GM18868 (cell line): ENCODE data around the gene CDK14.

Source experiments
- ATAC-seq: cut with Tn5 transposase; IDR thresholded peaks from one replicate; pipeline ENCODE4 v1.9.1; 2021; ENCODE audit warnings: mild to moderate bottlenecking, moderate library complexity; ENCODE audit not compliant: unreplicated experiment

The CDK14 gene

GRCh38 chr7:90933984-90934383 is 337.9 kb downstream of the CDK14 start:
- no peak for ATAC-seq

- no peak for ATAC-seq
Measured at GRCh38 chr7:90938371-90938770, 342.2 kb downstream of the CDK14 start.

- no peak for ATAC-seq
Measured at GRCh38 chr7:90939666-90940065, 343.5 kb downstream of the CDK14 start.

- no peak for ATAC-seq
Measured at GRCh38 chr7:90944021-90944420, 347.9 kb downstream of the CDK14 start.

GRCh38 chr7:90945104-90945787 is 349.1 kb downstream of the CDK14 start:
- ATAC-seq: no peak

- ATAC-seq: no peak
Measured at GRCh38 chr7:90946730-90947501, 350.8 kb downstream of the CDK14 start.

- no peak for ATAC-seq
Measured at GRCh38 chr7:90948085-90948484, 352.0 kb downstream of the CDK14 start.

GRCh38 chr7:90951229-90951628 is 355.1 kb downstream of the CDK14 start:
- ATAC-seq: no peak

- ATAC-seq: no peak
Measured at GRCh38 chr7:90951986-90952954, 356.1 kb downstream of the CDK14 start.

GRCh38 chr7:90955641-90956207 is 359.6 kb downstream of the CDK14 start:
- no peak for ATAC-seq

GRCh38 chr7:90957883-90958282 is 361.8 kb downstream of the CDK14 start:
- ATAC-seq: no peak

GRCh38 chr7:90958647-90959046 is 362.5 kb downstream of the CDK14 start:
- no peak for ATAC-seq

- no peak for ATAC-seq
Measured at GRCh38 chr7:90961037-90961725, 365.1 kb downstream of the CDK14 start.

GRCh38 chr7:90965211-90965610 is 369.1 kb downstream of the CDK14 start:
- ATAC-seq: no peak

- ATAC-seq: no peak
Measured at GRCh38 chr7:90966346-90966745, 370.2 kb downstream of the CDK14 start.

- no peak for ATAC-seq
Measured at GRCh38 chr7:90968871-90969270, 372.8 kb downstream of the CDK14 start.

GRCh38 chr7:90972906-90973550 is 376.9 kb downstream of the CDK14 start:
- no peak for ATAC-seq

- ATAC-seq: no peak
Measured at GRCh38 chr7:90977056-90977455, 380.9 kb downstream of the CDK14 start.

GRCh38 chr7:90980545-90980944 is 384.4 kb downstream of the CDK14 start:
- ATAC-seq: no peak

- ATAC-seq: no peak
Measured at GRCh38 chr7:90982228-90982627, 386.1 kb downstream of the CDK14 start.
